Measurements from ENCODE around the gene TFDP3. TPM values are rescaled to one million over a fixed set of nuclear protein-coding genes. Genes with fewer than 3 reads are reported as not detected.

TFDP3 gene
- total and polyA plus RNA-seq, 2 of the 4 experiments (the other 2 are of a cell fraction) = not detected

- Histone ChIP-seq H2BK15ac (ENCODE audit: low read depth, low read length) (no peak overlapping the region), H3K27me3 (ENCODE audit: control insufficient read depth, insufficient read depth, low read length) (peaks cover 10% of the 10 kb centered on the region), H3K4me2 (ENCODE audit: low read depth, low read length) (no peak overlapping the region), H4K91ac (ENCODE audit: insufficient read depth, low read depth, low read length) (no peak overlapping the region), H3K4me1 (ENCODE audit: control insufficient read depth, insufficient read depth, low read length) (no peaks in the 10 kb centered on the region), H3K23ac (ENCODE audit: low read depth, low read length) (no peak overlapping the region), H3K9me3 (ENCODE audit: control insufficient read depth, insufficient read depth, low read length) (no peaks in the 10 kb centered on the region), H2BK5ac (ENCODE audit: low read depth, low read length, poor library complexity, severe bottlenecking) (no peak overlapping the region), H3K27ac (ENCODE audit: insufficient read depth, low read length) (no peak overlapping the region), H3K79me1 (ENCODE audit: low read depth in 1 of 2, low read length in 2 of 2) (no peaks in the 10 kb centered on the region), H3K18ac (ENCODE audit: low read depth, low read length) (no peak overlapping the region), H2BK20ac (ENCODE audit: low read depth, low read length) (no peak overlapping the region), H2AFZ (replicated peaks; ENCODE audit: low read length, poor library complexity) (no peak overlapping the region), H2AK9ac (replicated peaks; ENCODE audit: low read depth, low read length, poor library complexity) (no peak overlapping the region), H2BK120ac (ENCODE audit: low read depth, low read length) (no peak overlapping the region), H2AK5ac (ENCODE audit: low read depth, low read length) (no peak overlapping the region), H4K20me1 (ENCODE audit: insufficient read depth, low read length) (no peaks in the 10 kb centered on the region), H4K5ac (ENCODE audit: low read depth, low read length) (no peak overlapping the region), H3K9me1 (ENCODE audit: insufficient read depth, low read length) (no peaks in the 10 kb centered on the region), H4K8ac (ENCODE audit: low read depth in 2 of 2, low read length in 2 of 2) (no peak overlapping the region), H3K56ac (ENCODE audit: extremely low read depth, insufficient read depth, low read length) (no peak overlapping the region), H3K4ac (ENCODE audit: low read depth, low read length) (no peak overlapping the region), H3K9ac (ENCODE audit: low read depth, low read length) (no peak overlapping the region), H3K14ac (replicated peaks; ENCODE audit: low read depth, low read length) (no peak overlapping the region), H3K4me3 (ENCODE audit: insufficient read depth, low read depth, low read length) (no peak overlapping the region), H3K36me3 (ENCODE audit: control insufficient read depth, insufficient read depth, low read length) (no peaks in the 10 kb centered on the region)
- ChIA-PET CTCF (no interaction called here), POLR2A (ENCODE audit: unreplicated experiment) (no interaction called here)
- dilution Hi-C loops (cut with HindIII; ENCODE audit: low sequenced_read_pairs, unreplicated experiment) (no loop called here), in situ Hi-C loops (cut with MboI; ENCODE audit: low sequenced_read_pairs) (no loop called here), intact Hi-C loops (cut with micrococcal nuclease) (no loop called here)
- no peak for TF ChIP-seq RFX5 (IDR thresholded peaks at IDR 0.05; ENCODE audit: low read depth, low read length)
- TF ChIP-seq CEBPB (IDR thresholded peaks at IDR 0.05; ENCODE audit: low read depth, low read length) = no peak
- TF ChIP-seq FOS (IDR thresholded peaks at IDR 0.05; ENCODE audit: low read depth, low read length) = no peak
- no peak for DNase-seq
- ATAC-seq (ENCODE audit: low read depth) = no peak
- WGBS, 2 experiments (ENCODE audit: extremely low coverage in 2 of 2, insufficient read length in 1 of 2) = no CpG with 5 or more reads among the region's 3 CpGs
- BruUV-seq (replicated peaks) = no TSS peak
Measured at GRCh38 chrX:133235830-133236229, 17.7 kb upstream of the TFDP3 start.

Data from IMR-90 (cell line).